Measurements from ENCODE around the gene LYSET.
"Not testable (repeated sequence)": the region's sequence is repeated elsewhere in the genome, so short reads cannot be mapped to it uniquely, and the experiment has no call there.

LYSET gene

GRCh38 chr14:93155667-93156066 is 29.4 kb upstream of the LYSET start:
- H3K4me1 ChIP-seq (ENCODE audit: control insufficient read depth, low read depth, low read length), result peaks cover 4% of the 10 kb centered on the region

GRCh38 chr14:93156693-93157369 is 28.3 kb upstream of the LYSET start:
- H3K9ac ChIP-seq (ENCODE audit: low read length), result no peak overlapping the region
- no peaks in the 10 kb centered on the region for H3K36me3 ChIP-seq (ENCODE audit: control insufficient read depth, low read depth, low read length)
- H3K9me3 ChIP-seq (ENCODE audit: control insufficient read depth, low read depth, low read length), result no peaks in the 10 kb centered on the region
- no peaks in the 10 kb centered on the region for H3K27me3 ChIP-seq (ENCODE audit: control insufficient read depth, insufficient read depth, low read length)
- peaks cover 4% of the 10 kb centered on the region for H3K4me1 ChIP-seq (ENCODE audit: control insufficient read depth, low read depth, low read length)
- H3K4me3 ChIP-seq (ENCODE audit: low read length), result no peak overlapping the region
- no peak overlapping the region for H3K27ac ChIP-seq (ENCODE audit: low read length)

More at GRCh38 chr14:93155667-93156066, 29.4 kb upstream of the LYSET start:
- no peaks in the 10 kb centered on the region for H3K36me3 ChIP-seq (ENCODE audit: control insufficient read depth, low read depth, low read length)
- H3K27ac ChIP-seq (ENCODE audit: low read length), result no peak overlapping the region
- no peak overlapping the region for H3K9ac ChIP-seq (ENCODE audit: low read length)
- no peaks in the 10 kb centered on the region for H3K9me3 ChIP-seq (ENCODE audit: control insufficient read depth, low read depth, low read length)
- H3K4me3 ChIP-seq (ENCODE audit: low read length), result no peak overlapping the region
- no peaks in the 10 kb centered on the region for H3K27me3 ChIP-seq (ENCODE audit: control insufficient read depth, insufficient read depth, low read length)

GRCh38 chr14:93158349-93158748 is 26.8 kb upstream of the LYSET start:
- not testable (repeated sequence) for H3K27ac ChIP-seq (ENCODE audit: low read length); H3K36me3 ChIP-seq (ENCODE audit: control insufficient read depth, low read depth, low read length); H3K9me3 ChIP-seq (ENCODE audit: control insufficient read depth, low read depth, low read length); H3K4me1 ChIP-seq (ENCODE audit: control insufficient read depth, low read depth, low read length); H3K9ac ChIP-seq (ENCODE audit: low read length); H3K27me3 ChIP-seq (ENCODE audit: control insufficient read depth, insufficient read depth, low read length); H3K4me3 ChIP-seq (ENCODE audit: low read length)

GRCh38 chr14:93159625-93160352 is 25.3 kb upstream of the LYSET start:
- not testable (repeated sequence) for H3K4me3 ChIP-seq (ENCODE audit: low read length); H3K9me3 ChIP-seq (ENCODE audit: control insufficient read depth, low read depth, low read length); H3K36me3 ChIP-seq (ENCODE audit: control insufficient read depth, low read depth, low read length); H3K9ac ChIP-seq (ENCODE audit: low read length); H3K27me3 ChIP-seq (ENCODE audit: control insufficient read depth, insufficient read depth, low read length); H3K27ac ChIP-seq (ENCODE audit: low read length); H3K4me1 ChIP-seq (ENCODE audit: control insufficient read depth, low read depth, low read length)

GRCh38 chr14:93160353-93160801 is 24.7 kb upstream of the LYSET start:
- no peaks in the 10 kb centered on the region for H3K9me3 ChIP-seq (ENCODE audit: control insufficient read depth, low read depth, low read length)
- no peaks in the 10 kb centered on the region for H3K36me3 ChIP-seq (ENCODE audit: control insufficient read depth, low read depth, low read length)
- no peak overlapping the region for H3K4me3 ChIP-seq (ENCODE audit: low read length)
- no peaks in the 10 kb centered on the region for H3K27me3 ChIP-seq (ENCODE audit: control insufficient read depth, insufficient read depth, low read length)
- H3K27ac ChIP-seq (ENCODE audit: low read length), result no peak overlapping the region
- H3K9ac ChIP-seq (ENCODE audit: low read length), result no peak overlapping the region
- peaks cover 4% of the 10 kb centered on the region for H3K4me1 ChIP-seq (ENCODE audit: control insufficient read depth, low read depth, low read length)

- H3K27ac ChIP-seq (ENCODE audit: low read length), result no peak overlapping the region
- no peaks in the 10 kb centered on the region for H3K27me3 ChIP-seq (ENCODE audit: control insufficient read depth, insufficient read depth, low read length)
- no peaks in the 10 kb centered on the region for H3K36me3 ChIP-seq (ENCODE audit: control insufficient read depth, low read depth, low read length)
- no peak overlapping the region for H3K4me3 ChIP-seq (ENCODE audit: low read length)
- no peaks in the 10 kb centered on the region for H3K9me3 ChIP-seq (ENCODE audit: control insufficient read depth, low read depth, low read length)
- no peak overlapping the region for H3K9ac ChIP-seq (ENCODE audit: low read length)
- H3K4me1 ChIP-seq (ENCODE audit: control insufficient read depth, low read depth, low read length), result peaks cover 4% of the 10 kb centered on the region
Measured at GRCh38 chr14:93161411-93161940, 23.6 kb upstream of the LYSET start.

GRCh38 chr14:93163564-93163963 is 21.6 kb upstream of the LYSET start:
- Histone ChIP-seq H3K27ac (ENCODE audit: low read length) (no peak overlapping the region), H3K36me3 (ENCODE audit: control insufficient read depth, low read depth, low read length) (no peaks in the 10 kb centered on the region), H3K4me1 (ENCODE audit: control insufficient read depth, low read depth, low read length) (peaks cover 4% of the 10 kb centered on the region)

GRCh38 chr14:93165271-93166265 is 19.5 kb upstream of the LYSET start:
- not testable (repeated sequence) for H3K36me3 ChIP-seq (ENCODE audit: control insufficient read depth, low read depth, low read length); H3K4me3 ChIP-seq (ENCODE audit: low read length); H3K27ac ChIP-seq (ENCODE audit: low read length); H3K9me3 ChIP-seq (ENCODE audit: control insufficient read depth, low read depth, low read length); H3K27me3 ChIP-seq (ENCODE audit: control insufficient read depth, insufficient read depth, low read length); H3K4me1 ChIP-seq (ENCODE audit: control insufficient read depth, low read depth, low read length); H3K9ac ChIP-seq (ENCODE audit: low read length)

More at GRCh38 chr14:93163564-93163963, 21.6 kb upstream of the LYSET start:
- Histone ChIP-seq H3K4me3 (ENCODE audit: low read length) (no peak overlapping the region), H3K9ac (ENCODE audit: low read length) (no peak overlapping the region), H3K27me3 (ENCODE audit: control insufficient read depth, insufficient read depth, low read length) (no peaks in the 10 kb centered on the region), H3K9me3 (ENCODE audit: control insufficient read depth, low read depth, low read length) (no peaks in the 10 kb centered on the region)

- H3K27ac ChIP-seq (ENCODE audit: low read length); H3K9me3 ChIP-seq (ENCODE audit: control insufficient read depth, low read depth, low read length); H3K4me1 ChIP-seq (ENCODE audit: control insufficient read depth, low read depth, low read length); H3K27me3 ChIP-seq (ENCODE audit: control insufficient read depth, insufficient read depth, low read length); H3K4me3 ChIP-seq (ENCODE audit: low read length); H3K36me3 ChIP-seq (ENCODE audit: control insufficient read depth, low read depth, low read length); H3K9ac ChIP-seq (ENCODE audit: low read length): not testable (repeated sequence)
Measured at GRCh38 chr14:93168610-93169009, 16.5 kb upstream of the LYSET start.

- H3K36me3 ChIP-seq (ENCODE audit: control insufficient read depth, low read depth, low read length); H3K27me3 ChIP-seq (ENCODE audit: control insufficient read depth, insufficient read depth, low read length); H3K9ac ChIP-seq (ENCODE audit: low read length); H3K9me3 ChIP-seq (ENCODE audit: control insufficient read depth, low read depth, low read length); H3K4me3 ChIP-seq (ENCODE audit: low read length); H3K4me1 ChIP-seq (ENCODE audit: control insufficient read depth, low read depth, low read length); H3K27ac ChIP-seq (ENCODE audit: low read length): not testable (repeated sequence)
Measured at GRCh38 chr14:93169619-93170018, 15.5 kb upstream of the LYSET start.

GRCh38 chr14:93170141-93170540 is 15.0 kb upstream of the LYSET start:
- H3K27ac ChIP-seq (ENCODE audit: low read length); H3K36me3 ChIP-seq (ENCODE audit: control insufficient read depth, low read depth, low read length); H3K4me1 ChIP-seq (ENCODE audit: control insufficient read depth, low read depth, low read length): not testable (repeated sequence)

More at GRCh38 chr14:93170141-93170540, 15.0 kb upstream of the LYSET start:
- H3K27me3 ChIP-seq (ENCODE audit: control insufficient read depth, insufficient read depth, low read length); H3K9ac ChIP-seq (ENCODE audit: low read length); H3K4me3 ChIP-seq (ENCODE audit: low read length); H3K9me3 ChIP-seq (ENCODE audit: control insufficient read depth, low read depth, low read length): not testable (repeated sequence)
